Trophoblast cell (in vitro differentiated cells and primary cell): ENCODE measurements around the gene NCR3LG1.

ENCODE experiments used
- DNase-seq, 2 donors: peaks; one replicate each; pipeline ENCODE4 v3.0.0-alpha.2; 2016
- H2AFZ ChIP-seq: 2 replicates; pipeline ENCODE4 v1.6.1; 2013; ENCODE audit warnings: low read length, moderate library complexity, mild to moderate bottlenecking; ENCODE audit not compliant: insufficient read depth, poor library complexity
- H2AK5ac ChIP-seq: 2 replicates; pipeline ENCODE4 v1.6.1; 2013; ENCODE audit warnings: mild to moderate bottlenecking, low read length
- H2BK120ac ChIP-seq: 2 replicates; pipeline ENCODE4 v1.6.1; 2013; ENCODE audit warnings: low read length, mild to moderate bottlenecking, moderate library complexity; ENCODE audit not compliant: insufficient read depth, poor library complexity
- H2BK12ac ChIP-seq: 2 replicates; pipeline ENCODE4 v1.6.1; 2013; ENCODE audit warnings: mild to moderate bottlenecking, low read length, moderate library complexity
- H2BK5ac ChIP-seq: 2 replicates; pipeline ENCODE4 v1.6.1; 2013; ENCODE audit warnings: low read length, low read depth, moderate library complexity, mild to moderate bottlenecking; ENCODE audit not compliant: poor library complexity
- H3K14ac ChIP-seq: 2 replicates; pipeline ENCODE4 v1.6.1; 2013; ENCODE audit warnings: mild to moderate bottlenecking, low read length
- H3K18ac ChIP-seq: 2 replicates; pipeline ENCODE4 v1.6.1; 2013; ENCODE audit warnings: mild to moderate bottlenecking, low read length
- H3K23ac ChIP-seq: 2 replicates; pipeline ENCODE4 v1.6.1; 2013; ENCODE audit warnings: low read length
- H3K27ac ChIP-seq: 2 replicates; pipeline ENCODE4 v1.5.1; 2013; ENCODE audit warnings: low read depth, mild to moderate bottlenecking, inconsistent platforms, low read length, moderate library complexity
- H3K27me3 ChIP-seq: 2 replicates; pipeline ENCODE4 v1.6.1; 2013; ENCODE audit warnings: inconsistent platforms, mild to moderate bottlenecking, low read length, moderate library complexity; ENCODE audit not compliant: insufficient read depth
- H3K36me3 ChIP-seq, 2 experiments: 1 replicate in 1 of 2; 2 replicates in 1 of 2; pipeline ENCODE4 v1.6.1; 2013; ENCODE audit warnings: low read length in 2 of 2, mild to moderate bottlenecking in 2 of 2, moderate library complexity in 1 of 2; ENCODE audit not compliant: insufficient read depth in 2 of 2, control insufficient read depth in 1 of 2
- H3K4ac ChIP-seq: 2 replicates; pipeline ENCODE4 v1.6.1; 2013; ENCODE audit warnings: low read depth, mild to moderate bottlenecking, low read length, moderate library complexity
- H3K4me1 ChIP-seq, 2 experiments: 1 replicate in 1 of 2; 2 replicates in 1 of 2; pipeline ENCODE4 v1.6.1; 2013; ENCODE audit warnings: low read length in 2 of 2, mild to moderate bottlenecking in 2 of 2, moderate library complexity in 1 of 2; ENCODE audit not compliant: insufficient read depth in 2 of 2, control insufficient read depth in 1 of 2
- H3K4me2 ChIP-seq: 2 replicates; pipeline ENCODE4 v1.6.1; 2013; ENCODE audit warnings: inconsistent platforms, mild to moderate bottlenecking, low read length, moderate library complexity
- H3K4me3 ChIP-seq: 2 replicates; pipeline ENCODE4 v1.5.1; 2013; ENCODE audit warnings: mild to moderate bottlenecking, low read depth, low read length, inconsistent platforms
- H3K79me1 ChIP-seq: one replicate; pipeline ENCODE4 v1.6.1; 2013; ENCODE audit warnings: low read length
- H3K79me2 ChIP-seq: 2 replicates; pipeline ENCODE4 v1.6.1; 2013; ENCODE audit warnings: low read length, mild to moderate bottlenecking; ENCODE audit not compliant: control insufficient read depth, insufficient read depth, poor library complexity
- H3K9ac ChIP-seq: 2 replicates; pipeline ENCODE4 v1.6.1; 2013; ENCODE audit warnings: mild to moderate bottlenecking, low read length
- H3K9me3 ChIP-seq: 2 replicates; pipeline ENCODE4 v1.6.1; 2013; ENCODE audit warnings: low read depth, mild to moderate bottlenecking, control low read depth, inconsistent platforms, low read length; ENCODE audit not compliant: insufficient read depth
- H4K12ac ChIP-seq: 2 replicates; pipeline ENCODE4 v1.6.1; 2013; ENCODE audit warnings: low read depth, mild to moderate bottlenecking, low read length, moderate library complexity
- H4K8ac ChIP-seq: 2 replicates; pipeline ENCODE4 v1.6.1; 2013; ENCODE audit warnings: low read depth, mild to moderate bottlenecking, low read length, moderate library complexity
- H4K91ac ChIP-seq: one replicate; pipeline ENCODE4 v1.6.1; 2013; ENCODE audit warnings: low read depth, mild to moderate bottlenecking, low read length, moderate library complexity
- WGBS: extraction: QIAGEN DNeasy Blood & Tissue Kit; methylation state at CpG from one replicate; pipeline ENCODE4 v1.1.7; 2013; ENCODE audit warnings: missing lambda C conversion rate; ENCODE audit not compliant: insufficient read length, insufficient coverage; ENCODE audit errors: extremely low coverage; 5-methylcytosine and 5-hydroxymethylcytosine counted together

The NCR3LG1 gene

GRCh38 chr11:17328871-17329494 lies 22.6 kb upstream of the NCR3LG1 start:
- no peak overlapping the region for H3K4me2 ChIP-seq
- no CpG with 5 or more reads among the region's 5 CpGs for WGBS
- H3K14ac ChIP-seq: no peak overlapping the region
- no peak overlapping the region for H4K12ac ChIP-seq
- H2BK120ac ChIP-seq: no peak overlapping the region
- DNase-seq: no peak
- H3K27ac ChIP-seq: no peak overlapping the region
- H3K36me3 ChIP-seq: peaks cover 2 to 3% of the 10 kb centered on the region in 2 experiments
- no peak overlapping the region for H2BK5ac ChIP-seq
- H2AK5ac ChIP-seq: no peak overlapping the region
- H3K79me2 ChIP-seq: no peaks in the 10 kb centered on the region
- no peak overlapping the region for H3K9ac ChIP-seq
- no peaks in the 10 kb centered on the region for H3K27me3 ChIP-seq
- no peak overlapping the region for H3K23ac ChIP-seq
- H3K4ac ChIP-seq: no peak overlapping the region
- no peak overlapping the region for H4K8ac ChIP-seq
- no peak overlapping the region for H2BK12ac ChIP-seq
- H3K79me1 ChIP-seq: no peaks in the 10 kb centered on the region
- no peak overlapping the region for H4K91ac ChIP-seq
- no peaks in the 10 kb centered on the region for H3K4me1 ChIP-seq
- no peak overlapping the region for H3K18ac ChIP-seq
- no peak overlapping the region for H2AFZ ChIP-seq
- no peaks in the 10 kb centered on the region for H3K9me3 ChIP-seq
- no peak overlapping the region for H3K4me3 ChIP-seq

DNA sequence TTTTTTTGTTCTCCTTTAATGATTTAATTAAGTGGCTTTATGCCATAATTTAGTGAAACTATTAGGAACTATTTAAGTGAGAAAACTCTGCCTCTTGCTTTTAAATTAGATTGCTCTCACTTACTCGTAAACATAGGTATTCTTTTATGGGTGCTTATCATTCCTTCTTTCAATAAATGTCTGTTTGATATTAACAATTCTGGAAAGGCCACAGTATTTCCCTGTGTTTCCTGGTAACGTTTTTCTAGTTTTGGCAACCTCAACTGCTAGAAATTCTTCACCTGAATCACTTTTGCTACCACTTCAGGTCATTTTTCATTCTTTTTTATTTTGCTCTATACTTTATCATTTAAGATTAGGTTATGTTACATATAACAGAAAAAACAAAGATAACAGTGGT lies 19.9 kb upstream of the NCR3LG1 start:
- no peak overlapping the region for H2BK12ac ChIP-seq
- H3K79me1 ChIP-seq: no peaks in the 10 kb centered on the region
- H3K27ac ChIP-seq: no peak overlapping the region
- no peak overlapping the region for H4K12ac ChIP-seq
- no peak overlapping the region for H4K91ac ChIP-seq
- H2AFZ ChIP-seq: no peak overlapping the region
- H3K36me3 ChIP-seq: peaks cover 3 to 5% of the 10 kb centered on the region in 2 experiments
- H3K4ac ChIP-seq: no peak overlapping the region
- H3K9me3 ChIP-seq: no peaks in the 10 kb centered on the region
- no peak overlapping the region for H3K4me2 ChIP-seq
- H3K4me1 ChIP-seq: no peaks in the 10 kb centered on the region
- H3K4me3 ChIP-seq: no peak overlapping the region
- H2BK5ac ChIP-seq: no peak overlapping the region
- no peak overlapping the region for H3K18ac ChIP-seq
- no peaks in the 10 kb centered on the region for H3K27me3 ChIP-seq
- H3K23ac ChIP-seq: no peak overlapping the region
- H3K9ac ChIP-seq: no peak overlapping the region
- no CpG with 5 or more reads among the region's 2 CpGs for WGBS
- no peak for DNase-seq
- no peak overlapping the region for H2AK5ac ChIP-seq
- H3K79me2 ChIP-seq: no peaks in the 10 kb centered on the region
- no peak overlapping the region for H2BK120ac ChIP-seq
- H4K8ac ChIP-seq: no peak overlapping the region
- H3K14ac ChIP-seq: no peak overlapping the region

GRCh38 chr11:17333799-17334586 lies 17.6 kb upstream of the NCR3LG1 start:
- Histone ChIP-seq H3K14ac (no peak overlapping the region), H4K91ac (no peak overlapping the region), H3K4me2 (no peak overlapping the region), H3K27ac (no peak overlapping the region), H3K27me3 (no peaks in the 10 kb centered on the region), H3K4me3 (no peak overlapping the region), H2AK5ac (no peak overlapping the region), H3K36me3 (peaks cover 3 to 5% of the 10 kb centered on the region in 2 experiments), H3K9me3 (no peaks in the 10 kb centered on the region), H3K18ac (no peak overlapping the region), H2AFZ (no peak overlapping the region), H3K79me2 (no peaks in the 10 kb centered on the region), H3K4me1 (no peaks in the 10 kb centered on the region), H2BK12ac (no peak overlapping the region), H4K12ac (no peak overlapping the region), H2BK120ac (no peak overlapping the region), H2BK5ac (no peak overlapping the region), H3K79me1 (no peaks in the 10 kb centered on the region), H4K8ac (no peak overlapping the region), H3K23ac (peak overlapping the region; percentile 17), H3K9ac (no peak overlapping the region), H3K4ac (no peak overlapping the region)
- WGBS: no CpG with 5 or more reads among the region's 4 CpGs
- no peak for DNase-seq

GRCh38 chr11:17343257-17343656 lies 8.3 kb upstream of the NCR3LG1 start:
- H2AK5ac ChIP-seq: no peak overlapping the region
- H4K91ac ChIP-seq: no peak overlapping the region
- no peaks in the 10 kb centered on the region for H3K79me1 ChIP-seq
- H3K14ac ChIP-seq: no peak overlapping the region
- H3K4me1 ChIP-seq: no peaks in the 10 kb centered on the region
- no peak overlapping the region for H2BK120ac ChIP-seq
- no peak overlapping the region for H3K4me3 ChIP-seq
- H3K23ac ChIP-seq: no peak overlapping the region
- H3K18ac ChIP-seq: no peak overlapping the region
- H3K9ac ChIP-seq: no peak overlapping the region
- H3K4me2 ChIP-seq: no peak overlapping the region
- no peak overlapping the region for H2AFZ ChIP-seq
- H3K79me2 ChIP-seq: no peaks in the 10 kb centered on the region
- no peak overlapping the region for H4K12ac ChIP-seq
- H2BK12ac ChIP-seq: no peak overlapping the region
- no peak overlapping the region for H4K8ac ChIP-seq
- no peaks in the 10 kb centered on the region for H3K36me3 ChIP-seq
- no peak overlapping the region for H3K27ac ChIP-seq
- H3K4ac ChIP-seq: no peak overlapping the region
- DNase-seq: no peak
- no peaks in the 10 kb centered on the region for H3K27me3 ChIP-seq
- no CpG with 5 or more reads among the region's 2 CpGs for WGBS
- H2BK5ac ChIP-seq: no peak overlapping the region
- no peaks in the 10 kb centered on the region for H3K9me3 ChIP-seq
